Inferior parietal cortex (tissue), 1 donor: ENCODE data around the gene DSTN.

Source experiments
- DNase-seq: peaks from one replicate; pipeline ENCODE4 v3.0.0-alpha.2; 2016; ENCODE audit errors: extremely low spot score

Gene DSTN

DNA sequence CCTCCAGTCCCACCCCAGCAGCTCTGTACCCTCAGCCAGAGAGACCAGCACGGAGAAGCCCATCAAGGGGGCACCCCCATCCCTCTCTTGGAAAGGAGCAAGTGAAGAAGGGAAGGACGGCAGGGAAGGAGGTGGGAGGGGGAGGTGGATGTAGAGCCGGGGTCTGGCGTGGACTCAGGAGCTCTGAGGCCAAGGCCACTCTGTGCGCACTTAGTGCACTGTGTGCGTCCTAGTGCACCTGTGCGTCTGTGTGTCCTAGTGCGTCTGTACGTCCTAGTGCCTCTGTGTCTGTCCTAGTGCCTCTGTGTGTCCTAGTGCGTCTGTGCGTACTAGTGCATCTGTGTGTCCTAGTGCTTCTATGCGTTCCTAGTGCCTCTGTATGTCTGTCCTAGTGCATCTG lies 54.2 kb downstream of the DSTN start:
- no peak for DNase-seq

DNA sequence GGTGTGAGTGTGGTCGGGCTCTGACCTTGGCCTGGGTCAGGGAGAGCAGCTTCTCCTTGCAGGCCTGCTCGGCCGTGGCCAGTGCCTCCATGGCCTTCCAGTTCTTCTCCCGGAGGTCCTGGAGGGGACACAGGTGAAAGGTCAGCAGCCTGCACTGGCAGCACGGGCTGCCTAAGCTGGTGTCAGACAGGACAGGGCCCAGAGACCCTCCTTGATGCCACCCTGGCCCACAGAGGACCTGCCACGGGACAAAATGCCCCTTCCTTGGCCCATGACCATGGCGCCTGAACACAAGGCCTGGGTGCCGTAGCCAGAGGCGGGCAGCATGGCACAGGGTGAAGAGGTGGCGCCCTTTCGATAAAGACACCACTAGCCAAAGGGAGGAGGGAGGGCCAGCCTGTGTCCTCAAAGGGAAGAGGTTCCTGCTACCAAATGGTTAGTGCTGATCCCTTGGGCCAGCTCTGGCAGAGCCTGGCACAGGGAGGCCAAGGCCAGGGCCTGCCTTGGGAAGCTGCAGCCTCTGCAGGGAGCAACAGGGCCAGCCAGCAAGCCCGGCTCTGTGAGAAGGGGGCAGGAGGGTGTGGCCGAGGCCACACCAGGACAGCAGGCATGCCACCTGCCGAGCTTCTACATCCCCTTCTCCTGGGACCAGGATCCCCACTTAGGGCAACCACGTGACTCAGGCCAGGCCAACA lies 54.8 kb downstream of the DSTN start:
- DNase-seq: no peak

DNA sequence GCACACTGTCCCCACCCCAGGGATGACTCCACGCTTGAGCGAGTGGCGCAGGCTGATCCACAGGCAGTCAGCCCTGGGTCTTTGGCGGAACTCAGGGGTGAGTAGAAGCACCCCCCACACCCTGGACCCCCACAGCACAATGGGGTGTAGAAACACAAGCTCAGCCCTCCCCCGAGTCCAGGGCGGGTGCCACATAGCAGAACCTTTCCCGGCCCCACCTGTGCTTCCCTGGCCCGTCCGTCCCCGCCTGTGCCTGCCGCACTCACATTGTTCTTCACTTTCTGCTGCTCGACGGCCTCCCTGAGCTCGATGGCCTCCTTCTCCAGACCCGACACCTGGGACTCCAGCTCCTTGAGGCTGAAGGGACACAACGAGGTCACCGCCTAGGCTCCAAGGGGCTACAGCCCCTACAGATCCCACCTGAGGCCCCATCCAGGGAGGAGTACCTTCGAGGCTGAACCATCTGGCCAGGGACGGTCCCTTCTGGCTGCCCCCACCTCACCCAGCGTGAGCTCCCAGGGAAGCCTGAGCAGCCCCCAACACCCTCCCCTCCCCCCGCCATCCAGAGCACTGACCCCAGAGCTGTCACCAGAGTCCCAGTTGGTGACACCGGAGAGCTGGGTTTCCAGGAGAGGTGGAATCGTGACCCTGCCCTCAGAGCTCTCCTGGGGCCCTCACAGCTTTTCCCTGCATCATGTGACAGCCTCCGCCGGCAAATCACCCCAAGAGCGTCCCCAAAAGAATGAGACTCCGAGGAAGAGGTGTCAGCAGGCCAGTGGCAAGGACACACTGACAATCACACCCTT lies 55.6 kb downstream of the DSTN start:
- DNase-seq: no peak

DNA sequence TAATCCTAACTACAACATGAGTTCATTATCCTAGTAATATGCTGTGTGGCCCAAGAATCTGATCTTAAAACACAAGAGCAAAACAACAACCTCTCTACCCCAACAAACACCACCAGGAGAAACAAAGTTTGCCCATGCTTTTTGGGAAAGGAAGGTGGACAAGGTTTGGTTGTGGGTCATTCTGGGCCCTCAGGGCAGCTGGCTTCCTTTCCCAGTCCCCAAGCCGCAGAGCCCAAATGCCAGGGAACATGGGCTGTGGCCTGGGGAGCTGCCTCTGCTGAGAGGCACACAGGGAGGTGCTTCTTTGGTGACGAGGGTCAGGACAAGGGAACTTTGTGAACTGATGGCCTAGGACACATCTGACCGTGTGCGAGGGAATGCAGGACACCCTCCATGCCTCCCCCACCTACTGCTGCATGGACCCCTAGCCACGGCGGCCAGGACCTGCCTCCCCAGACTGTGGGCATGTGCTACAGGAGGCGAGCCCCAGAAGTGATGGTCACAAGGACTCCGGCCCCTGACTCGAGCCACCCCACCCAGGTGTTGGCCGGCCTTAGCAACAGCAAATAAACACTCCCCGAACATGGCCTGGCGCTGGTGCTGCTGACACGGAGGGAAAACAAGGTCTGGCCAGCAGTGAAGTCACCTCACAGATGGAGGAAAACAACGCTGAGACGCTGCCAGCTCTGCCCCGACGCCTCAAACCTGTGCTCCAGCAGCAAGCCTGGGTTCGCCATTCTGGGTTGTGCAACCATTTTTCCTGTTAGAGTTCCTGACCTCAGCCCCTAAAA lies 56.5 kb downstream of the DSTN start:
- DNase-seq: no peak

DNA sequence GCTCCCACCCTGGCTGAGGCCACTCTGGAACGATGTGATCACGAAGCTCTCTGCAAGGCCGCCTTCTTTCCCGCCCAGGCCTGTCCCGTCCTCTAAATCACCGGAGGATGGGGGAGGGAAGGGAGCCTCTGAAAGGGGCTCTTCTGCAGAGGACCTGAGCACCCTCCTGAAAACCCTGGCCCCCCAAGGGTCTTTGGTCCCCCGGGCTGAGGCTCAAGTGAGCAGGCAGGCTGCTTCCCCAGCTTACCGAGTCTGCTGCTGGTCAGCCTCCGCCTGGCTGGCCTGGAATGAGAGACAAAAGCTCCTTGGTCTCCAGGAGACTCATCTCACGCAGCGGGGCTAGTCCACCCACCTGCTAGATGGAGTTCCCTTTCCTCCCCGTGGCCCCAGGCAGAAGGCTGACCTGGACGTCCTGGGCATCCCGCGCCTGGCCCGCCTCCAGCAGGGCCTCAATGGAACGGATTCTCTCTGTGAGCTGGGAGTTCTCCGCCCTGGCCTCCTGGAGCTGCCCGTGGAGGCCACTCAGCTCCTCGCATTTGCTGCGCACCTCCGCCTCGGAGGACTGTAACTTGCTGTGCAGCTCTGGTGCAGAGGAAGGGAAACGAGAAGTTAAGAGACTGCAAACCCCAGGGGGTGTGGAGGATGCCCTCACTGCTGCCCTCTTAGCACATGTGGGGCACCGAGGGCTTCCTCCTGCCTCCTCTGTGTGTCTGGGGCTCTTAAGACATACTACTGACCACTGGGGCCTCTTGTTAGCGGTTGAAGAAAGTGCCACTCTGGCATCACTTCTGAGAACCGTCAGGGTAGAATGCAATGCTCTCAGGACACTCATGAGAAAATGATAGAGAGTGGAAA lies 57.5 kb downstream of the DSTN start:
- DNase-seq: no peak

DNA sequence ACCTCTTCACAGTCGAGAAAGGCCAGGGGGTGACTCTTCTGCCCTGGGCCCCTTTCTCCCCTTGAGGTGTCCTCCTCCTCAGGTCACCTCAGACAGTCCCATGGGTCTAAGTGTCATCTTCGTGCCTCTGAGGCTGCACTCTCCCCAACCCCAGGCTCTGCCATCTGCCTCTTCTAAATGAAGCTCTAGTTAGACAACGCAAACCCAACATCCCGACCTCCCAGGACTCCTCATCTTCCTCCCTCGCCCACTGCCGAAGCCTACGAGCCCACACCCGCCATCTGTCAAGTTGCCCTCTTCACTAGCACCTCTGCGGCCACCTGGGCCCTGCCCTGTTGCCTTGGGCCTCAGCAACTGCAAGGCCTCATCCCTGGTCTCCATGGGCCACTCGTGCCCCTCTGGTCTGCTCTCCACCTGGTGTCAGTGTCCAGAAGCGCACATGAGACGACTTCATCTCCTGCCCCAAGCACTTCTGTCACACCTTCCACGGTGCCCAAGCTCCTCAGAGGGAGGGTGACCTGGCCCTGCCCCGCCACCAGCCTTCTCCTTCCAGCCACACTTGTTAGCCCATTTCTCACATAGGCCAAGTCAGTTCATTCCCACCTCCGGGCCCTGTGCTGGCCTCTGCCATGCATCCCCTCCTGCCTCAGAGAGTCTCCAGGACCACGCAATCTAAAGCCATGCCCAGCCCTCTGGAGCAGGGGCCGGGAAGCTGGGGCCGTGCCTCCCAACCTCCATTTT lies 58.4 kb downstream of the DSTN start:
- DNase-seq: no peak

DNA sequence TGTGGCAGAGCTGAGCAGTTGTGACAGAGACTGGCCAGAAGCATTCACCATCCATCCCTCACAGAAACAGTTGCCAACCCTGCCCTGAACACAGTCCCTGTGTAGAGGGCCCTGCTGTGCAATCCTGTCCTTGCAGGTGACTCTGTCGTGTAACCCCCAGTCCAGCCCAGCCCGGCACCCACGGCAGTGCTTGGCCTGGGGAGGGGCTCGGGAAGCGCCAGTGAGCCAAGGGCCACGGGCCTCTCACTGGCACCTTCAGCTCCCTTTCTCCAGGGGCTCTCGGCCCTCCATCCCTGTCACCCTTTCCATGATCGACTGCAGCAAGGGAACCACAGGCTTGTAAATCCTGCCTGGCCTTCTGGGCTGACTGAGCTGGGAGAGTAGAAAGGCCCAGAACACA lies 59.1 kb downstream of the DSTN start:
- DNase-seq: no peak

DNA sequence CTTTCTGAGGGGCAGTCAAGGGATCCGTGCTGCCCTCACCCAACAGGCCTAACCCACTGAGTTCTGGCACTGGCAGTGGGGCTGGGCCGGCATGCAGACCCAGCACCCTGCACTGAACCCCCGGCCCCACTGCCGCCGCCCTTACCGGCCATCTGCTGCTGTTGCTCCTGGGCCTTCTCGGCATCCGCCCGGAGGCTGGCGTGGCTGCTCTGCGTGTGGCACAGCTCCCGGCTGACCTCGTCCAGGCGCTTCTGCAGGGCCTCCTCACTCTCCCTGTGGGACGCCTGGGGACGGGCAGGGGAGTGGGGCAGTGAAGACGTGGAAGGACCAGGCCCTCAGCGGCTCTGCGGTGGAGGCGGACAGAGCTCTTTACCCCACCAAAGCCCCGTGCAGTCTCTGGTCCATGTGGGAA lies 59.8 kb downstream of the DSTN start:
- DNase-seq: no peak

DNA sequence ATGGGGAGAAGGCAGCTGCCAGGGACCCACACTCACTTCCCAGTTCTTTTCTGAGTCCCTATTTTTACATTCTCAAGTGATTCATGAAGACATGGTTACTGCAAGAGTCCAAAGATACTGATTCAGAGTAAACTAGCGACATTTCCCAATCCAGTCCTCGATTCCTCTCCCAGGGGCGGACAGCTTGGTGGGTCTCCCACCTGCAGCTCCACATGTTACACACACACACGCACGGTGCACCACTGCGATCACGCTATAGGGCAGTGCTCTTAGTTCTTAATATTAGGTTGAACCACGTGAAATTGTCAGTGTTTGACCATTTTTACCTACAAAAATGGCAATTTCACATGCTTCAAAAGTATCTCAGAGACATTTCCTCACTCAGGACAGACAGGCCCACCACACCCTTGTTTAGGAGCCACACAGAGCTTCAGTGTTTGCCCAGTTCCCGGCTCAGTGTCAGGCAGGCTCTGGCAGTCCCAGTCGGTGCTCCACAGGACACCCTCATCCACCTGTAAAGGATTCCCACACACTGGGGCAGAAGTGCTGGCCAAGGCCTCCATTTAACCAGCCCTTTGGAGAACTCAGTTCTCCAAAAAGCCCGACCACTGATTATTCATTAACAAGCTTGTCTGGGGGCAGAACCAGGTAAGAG lies 60.4 kb downstream of the DSTN start:
- DNase-seq: no peak

DNA sequence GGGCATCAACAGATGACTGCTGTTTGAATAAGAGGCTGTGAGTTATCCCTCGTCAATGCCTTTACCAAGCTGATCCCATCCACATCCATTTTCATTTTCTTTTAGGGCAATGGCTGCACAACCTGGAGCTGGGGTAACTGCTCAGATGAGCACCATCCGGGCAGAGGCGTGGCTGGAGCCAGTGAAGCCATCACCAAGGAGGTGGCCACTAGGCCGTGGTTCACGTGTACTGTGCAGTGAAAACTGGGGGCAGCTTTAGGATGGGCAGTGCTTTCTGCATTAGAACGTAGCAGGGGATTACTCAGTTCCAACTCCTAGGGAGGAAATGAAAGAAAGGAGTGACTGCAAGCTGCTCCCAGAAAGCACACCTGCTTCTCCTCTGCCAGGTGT lies 60.9 kb downstream of the DSTN start:
- no peak for DNase-seq

DNA sequence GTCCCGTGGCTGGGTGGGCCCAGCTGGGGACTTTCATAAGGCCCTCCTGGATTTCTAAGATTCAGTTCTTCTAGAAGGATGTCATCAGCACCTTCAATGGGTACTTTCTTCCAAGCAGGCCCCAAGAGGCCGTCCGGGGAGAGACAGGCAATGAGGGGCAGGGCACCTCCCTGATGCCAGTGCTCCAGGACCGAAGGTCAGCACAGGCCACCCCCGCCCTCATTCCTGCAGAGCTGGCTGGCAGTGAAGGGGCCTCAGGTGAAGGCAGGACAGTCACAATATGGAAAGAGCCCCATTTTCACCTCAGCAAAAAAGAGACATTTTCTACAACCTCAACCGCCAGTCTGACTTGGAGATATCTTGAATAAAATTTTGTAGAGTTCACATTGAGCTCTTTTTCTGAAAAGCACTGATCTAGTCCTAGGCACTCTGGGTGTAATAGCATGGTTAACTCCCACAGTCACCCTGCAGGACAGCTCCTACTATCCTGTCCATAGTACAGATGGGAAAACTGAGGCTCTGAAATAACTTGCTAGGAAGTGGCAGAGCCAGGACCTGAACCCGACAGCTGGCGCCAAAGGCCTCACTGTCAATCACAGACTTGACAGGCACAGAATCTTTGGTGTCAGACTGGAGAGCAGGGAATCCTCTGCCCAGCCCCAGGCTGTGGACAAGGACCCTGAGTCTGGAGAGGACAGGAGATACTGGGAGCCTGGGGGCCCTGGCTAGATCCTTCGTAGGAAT lies 61.9 kb downstream of the DSTN start:
- DNase-seq: no peak

DNA sequence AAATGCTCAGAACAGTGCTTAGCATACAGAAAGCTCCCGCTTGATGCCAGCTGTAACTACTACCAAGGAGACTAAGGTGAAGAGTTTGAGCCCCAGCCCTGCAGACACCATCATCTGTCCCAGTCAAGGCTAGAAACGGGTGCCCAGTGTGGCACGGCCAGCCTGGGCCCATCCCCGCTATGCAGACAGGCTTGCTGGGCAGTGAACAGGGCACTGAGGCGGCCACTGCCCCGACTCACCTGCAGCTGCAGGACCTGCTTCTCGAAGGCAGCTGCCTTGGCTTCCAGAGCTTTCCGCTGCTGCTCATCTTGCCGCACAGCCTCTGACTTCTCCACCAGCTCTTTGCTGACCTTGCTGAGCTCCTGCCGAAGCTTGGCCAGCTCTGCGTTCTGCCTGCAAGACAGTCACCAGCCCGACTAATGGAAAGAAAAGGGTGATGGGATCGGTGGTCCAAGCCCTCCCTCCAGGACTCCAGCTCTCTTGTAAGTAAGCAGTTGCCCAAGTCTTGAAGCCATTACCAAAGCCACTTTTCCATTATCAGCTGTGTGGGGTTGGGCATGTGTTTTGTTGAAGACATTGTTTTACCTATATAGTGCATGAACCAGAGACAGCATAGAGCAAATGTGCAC lies 63.5 kb downstream of the DSTN start:
- DNase-seq: no peak

DNA sequence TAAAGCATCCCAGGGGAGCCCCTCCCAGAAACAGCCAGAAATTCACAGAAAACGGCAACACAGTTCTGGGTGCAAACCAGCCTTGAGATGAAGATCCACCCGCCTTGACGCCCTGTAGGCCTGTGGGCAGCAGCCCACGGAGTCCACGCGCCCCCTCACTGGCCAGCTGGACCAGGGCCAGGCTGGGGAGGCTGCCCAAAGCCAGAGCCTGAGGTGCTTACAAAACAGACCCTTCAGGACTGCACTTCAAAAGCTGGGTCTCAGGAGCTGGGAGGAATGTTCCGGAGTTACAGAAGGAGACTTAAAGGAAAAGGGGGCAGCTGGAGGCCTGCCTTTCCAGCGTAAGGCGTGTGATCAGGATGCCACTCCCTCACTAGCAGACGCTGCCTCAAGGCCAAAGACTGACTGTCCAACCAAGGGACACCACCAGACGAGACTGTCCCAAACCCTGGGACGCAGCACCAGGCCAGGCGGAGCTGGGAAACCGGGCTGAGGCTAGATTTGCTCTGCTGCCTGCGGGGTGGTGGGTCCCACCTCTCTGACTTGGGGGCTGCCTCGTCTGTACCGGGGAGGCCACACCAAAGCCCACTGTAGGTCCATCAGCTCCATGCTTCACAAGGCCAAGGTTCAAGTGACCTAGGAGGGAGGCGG lies 64.1 kb downstream of the DSTN start:
- DNase-seq: no peak

DNA sequence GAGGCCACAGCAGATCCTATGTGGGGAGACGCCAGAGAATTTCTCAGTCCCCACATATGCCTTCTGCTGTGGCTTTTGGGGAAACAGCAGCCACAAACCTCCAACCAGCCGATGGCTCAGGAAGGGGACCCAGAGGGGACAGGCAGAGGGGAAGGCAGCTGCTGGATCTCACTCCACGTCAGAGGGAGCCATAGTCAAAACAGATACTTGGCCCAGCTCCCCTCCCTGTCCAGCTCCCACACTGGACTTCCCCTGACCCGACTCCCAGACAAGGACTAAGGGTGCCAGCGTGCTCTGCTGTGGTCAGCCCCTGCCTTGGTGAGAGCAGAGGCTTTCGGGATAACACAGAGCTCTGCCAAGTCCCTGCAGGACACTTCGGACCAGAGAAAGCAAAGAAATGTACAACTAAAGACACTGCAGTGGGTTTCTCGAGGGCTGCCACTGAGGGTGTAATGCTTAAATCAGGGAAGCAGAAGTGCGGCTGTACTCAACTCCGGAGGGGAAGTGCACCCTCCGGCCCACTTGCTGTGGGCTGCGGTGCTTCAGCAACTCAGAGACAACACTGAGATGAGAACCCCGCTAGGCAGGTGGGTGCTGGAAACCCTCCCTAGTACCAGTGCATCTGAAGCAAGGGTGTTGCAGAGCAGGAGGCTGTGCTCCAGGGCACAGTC lies 64.9 kb downstream of the DSTN start:
- no peak for DNase-seq

DNA sequence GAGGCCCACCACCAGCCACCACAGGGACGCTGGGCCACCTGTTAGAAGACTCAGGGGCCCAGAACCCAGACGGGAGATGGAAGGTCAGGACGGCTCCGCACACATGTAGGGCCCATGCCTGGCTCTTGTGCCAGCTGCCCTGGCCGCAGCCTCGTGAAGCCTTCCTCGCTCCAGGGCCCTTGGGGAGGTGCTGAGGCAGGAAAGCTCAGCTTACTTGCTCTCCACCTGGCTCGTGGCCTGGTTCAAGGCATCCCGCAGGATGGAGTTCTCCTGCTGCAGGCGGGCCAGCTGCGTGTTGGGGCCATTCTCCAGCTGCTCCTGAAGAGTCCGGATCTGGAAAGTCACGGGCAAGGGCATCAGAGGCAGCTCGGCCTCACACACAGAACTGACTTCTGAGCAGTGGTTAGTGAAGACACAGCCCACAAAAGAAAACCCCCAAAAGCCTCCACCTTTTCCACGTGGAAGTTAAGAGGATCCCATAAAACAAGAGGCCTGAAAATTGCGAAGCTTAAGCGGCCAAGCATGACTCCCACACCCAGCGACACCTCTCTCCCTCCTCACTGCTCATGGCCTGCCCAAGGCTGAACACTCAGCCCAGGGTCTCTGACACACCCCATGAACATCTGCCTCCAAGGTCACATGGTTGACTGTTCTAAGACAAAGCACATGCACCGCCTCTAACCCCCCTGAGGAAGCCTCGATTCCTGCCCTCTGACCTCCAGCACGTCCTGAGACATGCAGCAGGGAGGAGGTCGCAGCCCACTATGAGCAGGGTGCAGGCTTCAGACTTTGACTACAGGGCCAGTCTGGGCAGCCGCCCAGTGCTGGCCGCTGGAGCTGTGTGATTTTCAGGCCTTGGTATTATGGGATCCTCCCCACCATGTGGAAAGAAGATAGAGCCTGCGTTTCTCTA lies 65.7 kb downstream of the DSTN start:
- no peak for DNase-seq

DNA sequence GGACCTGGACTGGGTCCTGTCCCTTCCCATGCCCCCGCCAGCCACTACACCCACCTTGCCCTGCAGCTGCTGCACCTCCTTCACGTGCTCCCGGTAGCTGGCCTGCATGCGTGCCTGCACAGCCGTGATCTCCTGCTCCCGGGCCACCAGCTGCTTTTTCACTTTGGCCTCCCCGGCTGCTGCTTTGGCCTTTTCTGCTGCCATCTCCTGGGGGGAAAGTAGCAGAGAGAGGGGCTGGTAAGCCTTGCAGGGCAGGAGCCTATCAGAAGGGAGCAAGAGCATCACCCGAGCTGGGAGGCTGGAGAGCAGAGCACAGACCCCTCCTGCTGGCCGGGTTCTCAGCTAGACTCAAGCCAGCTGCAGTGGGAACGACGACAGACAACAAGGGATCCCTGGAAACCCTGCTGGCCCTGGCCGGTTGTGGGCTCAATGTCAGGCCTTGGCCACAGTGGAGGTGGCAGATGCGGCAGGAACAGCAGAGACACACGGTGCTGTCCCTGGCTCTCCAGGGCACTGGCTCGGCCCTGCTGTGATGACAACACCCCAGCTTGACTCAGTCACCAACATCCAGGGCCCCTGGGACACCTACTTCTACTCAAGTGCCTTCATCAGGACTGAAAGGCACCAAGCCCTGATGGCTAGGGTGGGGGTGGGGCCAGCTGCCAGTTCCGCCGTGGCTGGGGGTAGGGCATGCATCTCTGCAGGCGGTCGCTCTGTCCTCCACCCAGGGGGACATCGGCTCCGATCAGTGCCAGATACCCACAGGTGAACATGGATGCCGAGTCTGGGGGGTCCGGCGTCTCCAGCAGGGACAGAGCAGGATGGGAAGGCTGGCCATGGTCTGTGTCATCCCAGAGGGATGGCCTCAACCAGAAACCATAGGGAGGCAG lies 66.9 kb downstream of the DSTN start:
- peak; percentile 68 for DNase-seq
